Stimulated activated CD8-positive, alpha-beta memory T cell treated with anti-CD3 and anti-CD28 coated beads, Interleukin-7, amount 100 ng/mL, for 48 hours (primary cell): ENCODE measurements around the gene IGF1R.

Experiments used
- DNase-seq, 2 donors: peaks; one replicate each; pipeline ENCODE4 v3.0.0-alpha.2; 2020; ENCODE audit warnings: low read depth in 1 of 2; ENCODE audit errors: extremely low read depth in 1 of 2

Gene IGF1R

GRCh38 chr15:98901434-98902072 lies 253.2 kb downstream of the IGF1R start:
- DNase-seq, result no peak

- no peak for DNase-seq
These were observed 254.6 kb downstream of the IGF1R start for GRCh38 chr15:98902931-98903330.

DNA sequence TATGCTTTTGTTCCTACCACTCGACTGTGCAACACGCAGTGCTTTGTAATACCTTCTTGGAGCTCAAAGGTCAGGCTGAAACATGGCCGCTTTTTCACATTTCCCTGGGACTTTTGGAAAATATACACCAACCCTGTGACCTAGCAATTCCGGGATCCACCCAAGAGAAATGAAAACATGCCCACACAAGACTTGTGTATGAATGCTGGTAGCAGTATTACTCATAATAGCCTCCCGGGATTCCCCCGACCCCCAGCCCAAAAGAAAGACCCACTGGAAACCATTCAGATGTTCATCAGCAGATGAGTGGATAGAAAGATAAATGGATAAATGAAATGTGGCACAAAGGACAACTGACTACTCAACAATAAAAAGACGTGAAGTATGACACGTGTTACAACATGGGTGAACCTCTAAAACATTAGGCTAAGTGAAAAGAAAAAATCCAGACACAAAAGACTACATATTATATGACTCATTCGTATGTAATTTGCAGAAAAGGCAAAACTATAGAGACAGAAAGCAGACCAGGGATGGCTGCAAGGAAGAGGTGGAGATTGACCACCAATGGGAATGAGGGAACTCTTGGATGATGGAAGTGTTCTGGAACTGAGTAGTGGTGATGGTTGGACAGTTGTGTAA lies 255.2 kb downstream of the IGF1R start:
- no peak for DNase-seq

DNA sequence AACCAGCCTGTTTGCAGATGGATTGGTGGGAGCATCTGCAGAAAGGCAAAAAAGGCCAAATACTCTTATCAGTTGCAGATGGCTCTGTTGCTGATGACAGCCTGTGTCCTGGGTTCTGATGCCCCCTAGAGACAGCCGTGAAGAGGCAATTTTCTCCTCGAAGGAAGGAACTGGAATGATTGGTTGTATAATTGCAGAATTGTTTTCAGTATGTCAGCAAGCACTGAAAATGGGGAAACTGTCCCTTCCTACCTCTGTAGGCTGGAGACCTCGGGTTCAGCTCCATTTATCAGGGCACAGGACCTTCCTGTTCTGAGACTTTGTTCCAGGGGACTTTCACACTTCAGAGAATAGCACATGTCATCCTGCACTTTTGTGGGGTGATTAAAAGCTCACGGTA lies 256.2 kb downstream of the IGF1R start:
- DNase-seq, result no peak

DNA sequence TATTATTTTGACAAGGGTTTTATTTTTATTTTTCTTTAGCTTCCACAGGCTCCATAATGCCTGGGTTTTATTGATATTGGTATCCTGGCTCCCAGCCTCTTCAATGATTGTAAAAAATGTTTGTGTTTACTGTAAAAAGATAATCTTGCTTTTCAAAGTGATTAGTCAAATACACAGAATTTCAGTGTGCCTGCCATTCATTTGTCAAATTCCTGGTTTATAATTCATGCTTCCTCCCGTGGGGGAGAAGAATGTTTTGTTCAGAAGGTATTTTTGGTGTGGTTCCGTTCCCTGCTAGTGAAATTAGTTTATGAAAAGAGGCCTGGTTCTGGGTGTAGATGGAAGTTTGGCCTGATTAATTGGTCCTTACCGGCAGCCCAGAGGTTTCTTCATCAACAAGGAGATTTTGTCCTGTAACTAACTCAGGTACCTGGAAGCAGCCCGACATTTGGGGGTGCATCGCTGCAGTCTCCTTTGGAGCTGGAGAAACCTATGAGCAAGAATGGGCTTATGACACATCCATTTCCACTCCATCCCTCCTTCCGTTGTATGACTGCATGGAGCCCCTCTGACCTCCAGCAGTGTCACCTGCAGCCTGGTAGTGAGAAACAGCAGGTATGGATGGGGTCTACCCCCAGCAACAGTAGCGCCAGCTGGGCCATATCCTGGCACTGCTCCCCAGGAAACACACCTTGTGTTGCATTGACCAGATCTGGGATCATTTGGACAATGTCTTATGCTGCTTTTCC lies 257.8 kb downstream of the IGF1R start:
- DNase-seq, result no peak

DNA sequence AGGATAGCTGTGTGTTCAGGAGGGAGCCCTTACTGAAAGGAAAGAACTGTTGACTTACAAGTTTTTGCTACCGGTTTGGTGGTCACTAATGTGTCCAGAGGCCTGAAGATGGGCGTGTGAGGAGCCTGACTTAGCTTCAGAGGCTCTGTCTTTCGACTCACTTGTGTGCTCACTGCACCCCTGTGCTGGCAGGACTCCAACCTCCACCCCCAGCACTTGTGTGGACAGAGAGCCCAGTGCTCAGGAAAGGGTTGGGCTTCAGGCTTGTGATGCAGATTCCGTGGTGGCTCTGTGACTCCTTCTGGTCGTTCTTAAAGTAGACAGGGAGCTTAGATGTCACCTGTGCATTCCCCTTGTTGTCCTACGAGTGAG lies 258.4 kb downstream of the IGF1R start:
- no peak for DNase-seq

DNA sequence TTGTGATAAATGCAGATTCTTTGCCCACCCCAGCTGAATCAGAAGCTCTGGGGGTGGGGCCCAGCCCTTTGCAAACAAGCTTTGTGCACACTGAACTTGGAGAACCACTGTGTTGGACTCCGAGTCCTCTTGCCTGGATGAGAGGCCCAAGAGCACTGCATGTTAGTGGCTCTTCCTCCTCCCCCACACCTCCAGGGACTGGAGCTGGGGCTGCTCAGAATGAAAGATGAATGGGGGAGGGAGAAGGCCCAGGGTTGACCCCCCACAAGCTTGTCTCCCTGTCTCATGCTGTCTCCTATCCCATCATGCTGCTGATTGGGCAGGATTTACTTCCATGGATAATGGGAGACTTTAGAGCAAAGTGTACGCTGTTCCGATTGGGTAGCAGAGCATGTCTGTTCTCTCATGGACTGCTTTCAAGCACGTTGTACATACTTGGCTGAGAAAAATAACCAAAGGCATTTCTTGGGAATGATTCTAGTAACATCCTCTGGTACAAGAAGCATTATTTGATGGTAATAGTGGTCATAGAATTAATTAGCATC lies 259.7 kb downstream of the IGF1R start:
- DNase-seq, result no peak

- DNase-seq, result no peak
These were observed 261.9 kb downstream of the IGF1R start for GRCh38 chr15:98909968-98910885.

DNA sequence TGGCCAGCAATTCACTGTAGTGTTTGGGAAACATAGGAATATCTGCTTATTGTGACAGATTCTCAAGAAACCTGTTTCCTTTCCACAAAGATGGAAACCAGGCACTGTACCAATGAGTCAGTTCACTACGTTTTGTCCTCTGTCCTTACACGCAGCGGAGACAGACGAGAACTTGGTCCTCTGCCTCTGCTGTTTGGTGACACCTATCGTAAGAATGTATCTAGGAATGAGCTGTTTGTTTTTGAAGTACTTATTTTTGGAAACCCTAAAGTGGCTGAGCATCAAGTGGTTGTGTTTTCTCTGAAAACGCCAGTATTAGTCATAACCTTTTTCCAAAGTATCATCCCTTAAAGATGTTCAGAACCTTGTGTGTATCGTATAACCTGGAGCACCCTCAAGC lies 266.3 kb downstream of the IGF1R start:
- no peak for DNase-seq

GRCh38 chr15:98916826-98917225 lies 268.5 kb downstream of the IGF1R start:
- DNase-seq, result no peak

- DNase-seq, result no peak
These were observed 269.1 kb downstream of the IGF1R start for GRCh38 chr15:98917417-98917816.

- no peak for DNase-seq
These were observed 271.9 kb downstream of the IGF1R start for GRCh38 chr15:98920091-98920880.

GRCh38 chr15:98923171-98923570 lies 274.8 kb downstream of the IGF1R start:
- no peak for DNase-seq

DNA sequence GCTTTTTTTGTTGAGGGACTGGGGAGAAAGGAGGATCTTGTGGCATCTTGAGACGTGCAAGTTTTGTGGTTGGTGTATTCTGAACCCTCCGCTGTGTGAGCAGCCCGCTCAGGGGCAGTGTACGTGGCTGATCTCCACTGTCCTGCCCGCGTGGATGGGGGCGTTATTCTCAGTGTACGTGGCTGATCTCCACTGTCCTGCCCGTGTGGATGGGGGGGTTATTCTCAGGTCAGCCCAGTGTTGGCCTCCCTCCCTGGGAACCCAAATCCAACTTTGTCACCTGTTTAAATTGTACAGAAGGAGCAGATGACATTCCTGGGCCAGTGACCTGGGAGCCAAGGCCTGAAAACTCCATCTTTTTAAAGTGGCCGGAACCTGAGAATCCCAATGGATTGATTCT lies 275.2 kb downstream of the IGF1R start:
- DNase-seq, result no peak

GRCh38 chr15:98924401-98925049 lies 276.2 kb downstream of the IGF1R start:
- DNase-seq, result no peak

DNA sequence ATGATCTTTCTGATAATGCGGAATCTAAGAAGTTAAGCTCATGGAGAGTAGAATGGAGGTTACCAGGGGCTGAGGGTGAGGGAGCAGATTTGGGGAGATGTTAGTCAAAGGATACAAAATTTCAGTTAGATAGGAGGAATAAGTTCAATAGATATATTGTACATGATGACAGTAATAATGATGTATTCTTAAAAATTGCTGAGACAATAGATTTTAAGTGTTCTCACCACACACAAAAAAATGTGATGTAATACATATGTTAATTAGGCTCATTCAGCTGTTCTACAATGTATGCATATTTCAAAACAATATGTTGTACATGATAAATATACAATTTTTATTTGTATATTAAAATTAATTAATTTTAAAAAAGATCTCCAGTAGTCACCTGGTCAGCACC lies 277.9 kb downstream of the IGF1R start:
- DNase-seq, result no peak

DNA sequence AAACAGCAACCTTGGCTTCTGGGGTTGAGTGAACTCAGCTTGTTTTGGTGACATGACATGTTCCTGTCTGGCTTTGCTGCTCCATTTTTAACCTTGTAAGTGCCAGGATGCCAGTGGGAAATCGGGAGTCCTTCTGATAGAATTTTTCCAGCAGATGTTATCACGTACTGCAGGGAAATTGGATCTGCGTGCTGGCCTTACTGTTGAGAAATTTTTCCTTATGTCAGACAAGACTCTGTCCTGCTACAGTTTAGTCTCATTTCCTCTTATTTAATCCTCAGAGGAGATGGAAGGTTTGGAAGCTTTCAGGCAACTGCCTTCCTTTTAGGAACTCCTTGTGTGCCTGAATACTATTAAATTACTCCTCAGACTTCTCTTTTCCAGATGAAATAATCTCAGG lies 278.7 kb downstream of the IGF1R start:
- DNase-seq, result no peak

DNA sequence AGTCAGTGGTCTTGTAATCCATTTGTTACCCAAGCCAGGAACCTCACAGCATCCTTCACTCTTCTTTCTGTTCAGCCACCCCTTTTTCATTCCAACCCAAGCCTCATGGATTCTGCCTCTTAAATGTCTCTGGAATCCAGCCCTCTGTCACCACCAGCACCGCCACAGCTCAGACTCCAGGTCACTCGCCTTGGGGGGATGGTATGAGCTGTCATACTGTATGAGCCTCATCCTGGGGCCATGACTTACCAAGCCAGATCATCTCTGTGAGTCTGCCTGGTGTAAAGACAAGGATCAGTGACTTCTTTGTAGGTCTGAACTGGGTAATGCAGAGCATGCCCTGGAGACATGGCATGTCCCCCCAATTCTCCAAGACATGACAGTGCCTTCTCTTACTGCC lies 279.7 kb downstream of the IGF1R start:
- DNase-seq, result no peak

GRCh38 chr15:98930576-98930975 lies 282.2 kb downstream of the IGF1R start:
- DNase-seq, result no peak

- no peak for DNase-seq
These were observed 282.7 kb downstream of the IGF1R start for GRCh38 chr15:98931004-98931403.
